MCF 10A (cell line): ENCODE measurements around the gene PTP4A1. TPM values are rescaled to one million over a fixed set of nuclear protein-coding genes. Genes with fewer than 3 reads are reported as not detected.
A peak's percentile ranks its signal among the peaks of the same experiment; 100 is the strongest.

Experiments
- BruUV-seq: library from RNA; stranded (reverse); fragments of 400-500 nt; replicated peaks from 2 replicates; lab custom pipeline; 2021; lab: Mats Ljungman, UMichigan
- CTCF ChIA-PET: fragments of 300-600 bp; sonication (Branson Sonifier 250); formaldehyde crosslinking; extraction: SDS; loops from one replicate; lab custom pipeline; 2021; ENCODE audit warnings: antibody characterized with exemption, inconsistent platforms; lab: Yijun Ruan, JAX
- POLR2A ChIA-PET: fragments of 300-600, 350-650 bp; sonication (Branson Sonifier 250); formaldehyde crosslinking; extraction: SDS; loops from one replicate; lab custom pipeline; 2020; ENCODE audit warnings: antibody characterized with exemption, inconsistent platforms; lab: Yijun Ruan, JAX
- DNase-seq: peaks from one replicate; pipeline ENCODE4 v3.0.0-alpha.2; 2018; ENCODE audit not compliant: unreplicated experiment
- H3K27ac Mint-ChIP-seq: one replicate; pipeline ENCODE4 v1.8.0; 2022; ENCODE audit warnings: mild to moderate bottlenecking, low read depth, mixed read lengths; ENCODE audit not compliant: unreplicated experiment
- H3K27me3 Mint-ChIP-seq: one replicate; pipeline ENCODE4 v1.8.0; 2022; ENCODE audit warnings: mixed read lengths; ENCODE audit not compliant: insufficient read depth, unreplicated experiment
- H3K36me3 Mint-ChIP-seq: one replicate; pipeline ENCODE4 v1.8.0; 2022; ENCODE audit warnings: mild to moderate bottlenecking, moderate library complexity, mixed read lengths; ENCODE audit not compliant: insufficient read depth, unreplicated experiment
- H3K4me1 Mint-ChIP-seq: one replicate; pipeline ENCODE4 v1.8.0; 2022; ENCODE audit warnings: mixed read lengths; ENCODE audit not compliant: insufficient read depth, unreplicated experiment
- H3K4me3 Mint-ChIP-seq: one replicate; pipeline ENCODE4 v1.8.0; 2022; ENCODE audit warnings: mild to moderate bottlenecking, moderate library complexity, mixed read lengths; ENCODE audit not compliant: unreplicated experiment
- H3K9me3 Mint-ChIP-seq: one replicate; pipeline ENCODE4 v1.8.0; 2022; ENCODE audit warnings: mixed read lengths; ENCODE audit not compliant: unreplicated experiment
- intact Hi-C: fragments of 100-400 bp; cut with micrococcal nuclease; formaldehyde crosslinking; loops from 2 replicates; pipeline ENCODE4 v1.14.1; 2022
- total RNA-seq: library from RNA; stranded (reverse); gene quantifications from 2 replicates; pipeline ENCODE4 v1.2.3, GENCODE V29; 2022
- TF ChIP-seq, protein P1 (sequence below): fragments of 200-600 bp; IDR thresholded peaks from one replicate; pipeline ENCODE4 v1.8.0; 2022; ENCODE audit warnings: antibody characterized with exemption, mild to moderate bottlenecking; ENCODE audit not compliant: unreplicated experiment

Gene PTP4A1
- total RNA-seq, 1 experiment from 2014 or later: 382 TPM

DNA sequence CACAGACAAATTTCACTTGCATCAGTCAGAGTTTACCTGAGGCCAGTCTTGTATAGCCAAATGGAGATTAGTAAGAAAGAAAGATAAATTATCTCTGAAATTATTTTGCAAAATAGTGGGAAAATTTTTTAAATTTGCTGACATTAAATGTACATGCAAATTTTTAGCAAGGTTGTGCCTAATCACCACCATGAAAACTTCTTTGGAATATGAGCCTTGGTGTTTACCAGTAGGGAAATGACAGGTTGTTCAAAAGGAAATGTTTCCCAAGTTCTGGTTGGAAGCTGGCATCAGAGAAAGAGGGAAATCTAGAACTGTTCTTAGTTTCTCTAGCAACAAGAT lies 34.4 kb upstream of the PTP4A1 start:
- no peaks in the 10 kb centered on the region for H3K36me3 Mint-ChIP-seq
- ChIA-PET CTCF (no interaction called here), POLR2A (interaction anchor here (1.2 to 4.0 kb wide), 9 partner anchors 11 to 37 kb away, joined by 3 to 41 read pairs (median 9); no protein-coding TSS in a partner anchor)
- DNase-seq: no peak
- H3K27ac Mint-ChIP-seq: peak overlapping the region; percentile 74
- no peaks in the 10 kb centered on the region for H3K27me3 Mint-ChIP-seq
- TF ChIP-seq, protein P1, sequence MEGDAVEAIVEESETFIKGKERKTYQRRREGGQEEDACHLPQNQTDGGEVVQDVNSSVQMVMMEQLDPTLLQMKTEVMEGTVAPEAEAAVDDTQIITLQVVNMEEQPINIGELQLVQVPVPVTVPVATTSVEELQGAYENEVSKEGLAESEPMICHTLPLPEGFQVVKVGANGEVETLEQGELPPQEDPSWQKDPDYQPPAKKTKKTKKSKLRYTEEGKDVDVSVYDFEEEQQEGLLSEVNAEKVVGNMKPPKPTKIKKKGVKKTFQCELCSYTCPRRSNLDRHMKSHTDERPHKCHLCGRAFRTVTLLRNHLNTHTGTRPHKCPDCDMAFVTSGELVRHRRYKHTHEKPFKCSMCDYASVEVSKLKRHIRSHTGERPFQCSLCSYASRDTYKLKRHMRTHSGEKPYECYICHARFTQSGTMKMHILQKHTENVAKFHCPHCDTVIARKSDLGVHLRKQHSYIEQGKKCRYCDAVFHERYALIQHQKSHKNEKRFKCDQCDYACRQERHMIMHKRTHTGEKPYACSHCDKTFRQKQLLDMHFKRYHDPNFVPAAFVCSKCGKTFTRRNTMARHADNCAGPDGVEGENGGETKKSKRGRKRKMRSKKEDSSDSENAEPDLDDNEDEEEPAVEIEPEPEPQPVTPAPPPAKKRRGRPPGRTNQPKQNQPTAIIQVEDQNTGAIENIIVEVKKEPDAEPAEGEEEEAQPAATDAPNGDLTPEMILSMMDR: no peak
- H3K9me3 Mint-ChIP-seq: peaks cover 7% of the 10 kb centered on the region
- no peak overlapping the region for H3K4me3 Mint-ChIP-seq
- BruUV-seq: no TSS peak
- intact Hi-C loops: no loop called here
- H3K4me1 Mint-ChIP-seq: peaks cover 13% of the 10 kb centered on the region

DNA sequence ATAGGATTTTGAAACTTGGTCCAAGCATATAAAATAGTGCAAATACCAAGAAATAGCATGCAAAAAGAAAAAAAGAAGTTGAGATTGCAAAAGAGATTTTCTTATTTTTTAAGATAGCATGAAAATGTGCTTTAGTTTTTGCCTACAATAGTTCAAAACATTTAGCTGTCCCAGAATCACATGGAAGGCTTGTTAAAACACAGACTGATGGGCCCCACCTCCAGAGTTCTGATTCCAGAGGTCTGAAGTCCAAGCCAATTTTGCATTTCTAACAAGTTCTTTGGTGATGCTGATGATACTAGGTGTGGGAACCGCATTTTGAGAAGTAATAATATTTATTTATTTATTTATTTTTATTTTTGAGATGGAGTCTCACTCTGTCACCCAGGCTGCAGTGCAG lies 33.7 kb upstream of the PTP4A1 start:
- intact Hi-C loops: no loop called here
- Mint-ChIP-seq H3K36me3 (no peaks in the 10 kb centered on the region), H3K4me1 (peaks cover 13% of the 10 kb centered on the region), H3K9me3 (peaks cover 7% of the 10 kb centered on the region), H3K4me3 (no peak overlapping the region), H3K27me3 (no peaks in the 10 kb centered on the region), H3K27ac (no peak overlapping the region)
- DNase-seq: no peak
- BruUV-seq: no TSS peak
- TF ChIP-seq, protein P1: no peak
- POLR2A ChIA-PET: interaction anchor here (1.3 to 4.0 kb wide), 7 partner anchors 11 to 36 kb away, joined by 5 to 41 read pairs (median 11); no protein-coding TSS in a partner anchor
- CTCF ChIA-PET: interaction anchor here (0.7 kb wide), 1 partner anchor 22 kb away, joined by 3 read pairs; no protein-coding TSS in a partner anchor

DNA sequence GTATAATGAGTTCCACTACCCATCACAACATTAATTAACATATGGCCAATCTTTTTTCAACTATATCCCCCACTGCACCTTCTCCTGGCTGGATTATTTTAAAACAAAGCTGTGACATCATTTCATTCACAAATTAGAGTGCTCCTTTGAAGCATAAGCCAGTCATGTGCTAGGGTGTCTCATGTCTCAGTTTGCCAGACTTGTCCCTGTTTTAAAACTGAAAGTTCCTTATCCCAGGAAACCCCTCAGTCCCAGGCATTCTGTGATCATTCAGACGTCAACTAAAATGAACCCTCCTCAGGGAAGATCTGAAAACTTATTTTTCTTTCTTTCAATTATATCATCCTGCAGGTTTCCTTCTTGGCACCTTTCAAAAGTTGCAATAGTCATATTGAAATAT lies 29.3 kb upstream of the PTP4A1 start:
- TF ChIP-seq, protein P1: no peak
- ChIA-PET CTCF (interaction anchor here (0.5 kb wide), 1 partner anchor 158 kb away, joined by 5 read pairs; no protein-coding TSS in a partner anchor), POLR2A (interaction anchor here (0.5 to 1.3 kb wide), 3 partner anchors 23 to 179 kb away, joined by 3 to 5 read pairs (median 5); no protein-coding TSS in a partner anchor)
- no peaks in the 10 kb centered on the region for H3K27me3 Mint-ChIP-seq
- H3K36me3 Mint-ChIP-seq: no peaks in the 10 kb centered on the region
- H3K9me3 Mint-ChIP-seq: peaks cover 7% of the 10 kb centered on the region
- no peak overlapping the region for H3K4me3 Mint-ChIP-seq
- DNase-seq: no peak
- no TSS peak for BruUV-seq
- intact Hi-C loops: no loop called here
- H3K27ac Mint-ChIP-seq: no peak overlapping the region
- H3K4me1 Mint-ChIP-seq: peaks cover 9% of the 10 kb centered on the region

DNA sequence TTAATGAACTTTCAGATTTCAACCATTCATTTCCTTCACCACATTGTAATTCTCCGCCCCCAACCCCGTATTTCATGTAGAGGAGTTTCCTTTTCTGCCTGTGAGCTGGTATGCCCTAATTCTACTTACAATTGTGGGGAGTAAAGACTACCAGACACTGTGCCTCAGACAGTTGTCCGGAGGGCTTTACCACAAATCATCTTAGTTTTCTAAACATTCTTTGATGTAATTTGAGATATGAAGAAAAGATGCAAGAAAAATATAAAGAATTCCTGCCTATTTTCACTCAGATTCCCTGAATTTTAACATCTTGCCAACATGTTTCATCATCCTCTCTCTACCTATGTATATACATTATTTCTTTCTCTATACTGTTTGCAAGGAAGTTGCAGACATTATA lies 28.3 kb upstream of the PTP4A1 start:
- Mint-ChIP-seq H3K4me1 (peaks cover 9% of the 10 kb centered on the region), H3K9me3 (peaks cover 7% of the 10 kb centered on the region), H3K36me3 (no peaks in the 10 kb centered on the region), H3K27ac (no peak overlapping the region), H3K27me3 (no peaks in the 10 kb centered on the region), H3K4me3 (no peak overlapping the region)
- ChIA-PET CTCF (no interaction called here), POLR2A (interaction anchor here (1.1 to 1.3 kb wide), 2 partner anchors 22 to 26 kb away, joined by 5 read pairs; no protein-coding TSS in a partner anchor)
- no TSS peak for BruUV-seq
- DNase-seq: no peak
- TF ChIP-seq, protein P1: no peak
- intact Hi-C loops: no loop called here
